GM21515 (cell line): ENCODE results near the gene TGFB3.

Experiments
- ATAC-seq: cut with Tn5 transposase; IDR thresholded peaks from one replicate; pipeline ENCODE4 v1.9.1; 2021; ENCODE audit not compliant: unreplicated experiment

TGFB3 gene

DNA sequence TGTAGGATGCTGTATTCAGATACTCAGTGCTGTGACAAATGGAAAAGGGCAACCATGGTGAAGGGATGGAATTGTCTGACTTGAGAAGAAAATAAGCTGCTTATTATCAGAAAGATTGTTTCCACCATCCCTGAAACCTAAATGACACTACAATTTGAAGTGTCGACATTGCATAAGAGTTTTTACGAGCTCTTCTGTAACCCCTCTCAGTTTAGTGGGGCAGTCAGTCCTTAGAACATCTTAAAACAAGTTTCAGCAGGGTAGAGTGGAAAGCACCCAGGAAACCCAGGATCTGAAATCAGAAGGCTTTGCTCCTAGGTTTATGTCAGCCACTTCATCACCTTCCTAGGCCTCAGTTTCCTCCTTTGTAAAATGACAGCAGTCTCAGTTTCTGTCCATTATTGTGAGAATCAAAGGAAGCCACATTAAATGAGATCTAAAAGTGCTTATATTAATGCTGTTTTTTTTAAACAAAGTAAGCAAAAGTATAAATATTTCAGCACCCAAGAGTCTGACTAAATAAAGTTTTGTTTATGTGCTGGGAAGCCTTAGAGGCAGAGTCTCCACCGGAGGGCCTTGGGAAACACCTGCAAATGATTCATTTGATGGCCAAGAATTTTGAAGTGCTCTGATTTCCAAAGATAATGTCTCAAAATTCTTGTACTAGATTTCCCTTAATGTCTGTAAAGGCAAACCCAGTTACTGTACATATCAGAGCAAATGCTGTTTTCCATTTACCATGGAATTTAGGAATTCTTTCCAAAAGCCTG is 5.6 kb upstream of the TGFB3 start:
- no peak for ATAC-seq

DNA sequence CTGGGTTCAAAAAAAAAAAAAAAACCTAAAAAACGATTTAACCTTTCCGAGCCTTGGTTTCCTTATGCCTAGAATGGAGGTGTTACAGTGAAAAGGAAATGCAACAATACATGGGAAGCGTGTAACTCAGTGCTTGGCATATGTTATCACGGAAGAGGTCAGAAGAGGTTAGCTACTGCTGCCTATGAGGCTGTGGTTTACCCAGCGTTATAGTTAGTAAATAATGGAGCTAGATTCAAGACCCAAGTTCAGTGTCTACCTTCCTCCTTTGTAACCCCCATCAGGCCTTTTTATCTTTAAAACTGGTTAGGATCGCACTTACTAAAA is 4.6 kb upstream of the TGFB3 start:
- no peak for ATAC-seq

GRCh38 chr14:75985618-75986438 is 4.0 kb upstream of the TGFB3 start, which contains the start of gene IFT43:
Gene IFT43 (plus strand): TSS chr14:75985763. CDS start chr14:75985787, 24 bp downstream.
- peak; percentile 70 for ATAC-seq

DNA sequence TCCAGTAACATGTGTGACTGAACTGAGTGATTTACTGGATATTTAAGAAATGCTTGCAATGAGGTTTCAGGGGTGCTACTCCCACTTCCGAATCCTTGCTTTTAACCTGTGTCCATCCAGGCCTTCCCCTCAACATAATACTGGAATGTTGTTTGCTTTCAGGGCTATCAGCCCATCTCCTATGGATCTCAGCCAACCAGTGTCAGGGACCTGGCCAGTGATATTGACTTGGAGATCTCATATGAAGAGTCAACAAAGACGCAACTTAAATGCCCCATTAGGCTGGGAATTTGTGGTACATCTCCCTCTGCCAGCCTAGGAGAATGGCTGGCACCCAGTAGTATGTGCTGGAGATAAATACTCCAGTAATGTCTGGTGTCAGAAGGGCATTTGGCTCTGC is 2.9 kb upstream of the TGFB3 start:
- ATAC-seq = no peak

- ATAC-seq = no peak
These were observed 1.2 kb upstream of the TGFB3 start for GRCh38 chr14:75983019-75983358.

GRCh38 chr14:75982266-75983018 is 647 bp upstream of the TGFB3 start:
- ATAC-seq = peak; percentile 56

- ATAC-seq = no peak
These were observed 939 bp downstream of the TGFB3 start for GRCh38 chr14:75980856-75981255.

GRCh38 chr14:75979648-75980565 is 1.9 kb downstream of the TGFB3 start:
- no peak for ATAC-seq

GRCh38 chr14:75979071-75979571 is 2.7 kb downstream of the TGFB3 start:
- ATAC-seq = no peak

GRCh38 chr14:75978249-75978731 is 3.5 kb downstream of the TGFB3 start:
- ATAC-seq = no peak

DNA sequence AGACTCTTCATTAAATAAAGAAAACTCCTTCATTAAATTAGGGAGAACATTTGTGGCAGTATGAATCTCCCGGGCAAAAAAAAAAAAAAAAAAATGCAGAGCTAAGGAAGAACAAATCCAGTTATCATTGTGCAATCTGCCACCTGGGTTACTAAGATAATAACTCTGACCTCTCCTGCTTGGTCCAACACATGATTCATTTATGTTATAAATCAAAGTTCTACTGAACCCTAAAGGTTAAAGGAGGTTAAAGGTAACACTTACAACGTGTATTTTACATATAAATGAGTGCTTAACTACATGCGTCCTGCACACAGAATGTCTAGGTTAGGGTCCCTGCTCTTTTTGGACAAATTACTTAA is 4.2 kb downstream of the TGFB3 start:
- no peak for ATAC-seq

GRCh38 chr14:75976826-75977581 is 4.8 kb downstream of the TGFB3 start:
- ATAC-seq = no peak

- ATAC-seq = no peak
These were observed 8.9 kb downstream of the TGFB3 start for GRCh38 chr14:75972801-75973421.

DNA sequence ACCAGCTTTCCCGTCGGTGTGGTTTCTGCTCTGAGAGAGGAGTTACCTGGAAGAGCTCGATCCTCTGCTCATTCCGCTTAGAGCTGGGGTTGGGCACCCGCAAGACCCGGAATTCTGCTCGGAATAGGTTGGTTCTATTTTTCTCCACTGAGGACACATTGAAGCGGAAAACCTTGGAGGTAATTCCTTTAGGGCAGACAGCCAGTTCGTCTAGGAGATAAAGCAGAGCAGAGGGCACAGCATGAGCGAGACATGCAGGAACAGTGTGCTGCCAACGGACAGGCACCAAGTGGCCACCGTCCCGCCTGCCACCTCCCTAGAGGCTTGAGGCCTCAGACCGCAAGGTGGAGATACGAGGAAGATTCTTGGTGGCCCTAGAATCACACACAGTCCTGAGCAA is 10.3 kb downstream of the TGFB3 start:
- no peak for ATAC-seq

DNA sequence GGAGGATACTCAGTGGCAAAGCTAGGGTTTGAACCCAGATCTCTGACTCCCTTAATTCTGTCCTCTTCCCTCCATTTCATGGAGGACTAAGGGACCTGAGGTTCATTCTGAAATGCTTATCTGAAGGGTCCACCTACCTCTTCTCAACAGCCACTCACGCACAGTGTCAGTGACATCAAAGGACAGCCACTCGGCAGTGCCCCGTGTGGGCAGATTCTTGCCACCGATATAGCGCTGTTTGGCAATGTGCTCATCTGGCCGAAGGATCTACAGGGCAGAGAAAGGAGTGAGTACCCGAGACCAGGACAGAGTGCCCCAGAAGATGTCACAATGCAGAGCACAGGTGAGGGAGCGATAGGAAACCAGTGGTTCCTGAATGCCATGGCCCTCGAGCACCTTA is 10.8 kb downstream of the TGFB3 start:
- ATAC-seq = no peak

DNA sequence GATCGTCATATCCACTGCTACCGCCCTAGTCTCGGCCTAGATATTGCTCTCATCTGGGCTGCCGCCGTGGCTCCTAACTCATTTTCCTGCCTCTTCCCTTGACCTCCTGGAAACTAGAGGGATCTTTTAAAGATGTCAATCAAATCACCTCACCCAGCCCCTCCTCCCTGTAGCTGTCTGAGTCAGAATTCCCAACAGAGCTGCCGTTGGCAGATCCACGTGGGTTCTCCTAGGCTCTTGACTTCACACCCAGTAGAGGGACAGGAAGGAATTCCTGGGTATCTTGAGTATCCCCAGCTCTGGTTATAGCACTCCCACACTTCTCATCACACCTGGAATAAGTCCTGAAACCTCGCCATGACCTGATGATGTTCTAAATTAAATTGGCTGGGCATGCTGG is 11.9 kb downstream of the TGFB3 start:
- ATAC-seq = no peak

GRCh38 chr14:75969126-75969525 is 12.7 kb downstream of the TGFB3 start:
- no peak for ATAC-seq

DNA sequence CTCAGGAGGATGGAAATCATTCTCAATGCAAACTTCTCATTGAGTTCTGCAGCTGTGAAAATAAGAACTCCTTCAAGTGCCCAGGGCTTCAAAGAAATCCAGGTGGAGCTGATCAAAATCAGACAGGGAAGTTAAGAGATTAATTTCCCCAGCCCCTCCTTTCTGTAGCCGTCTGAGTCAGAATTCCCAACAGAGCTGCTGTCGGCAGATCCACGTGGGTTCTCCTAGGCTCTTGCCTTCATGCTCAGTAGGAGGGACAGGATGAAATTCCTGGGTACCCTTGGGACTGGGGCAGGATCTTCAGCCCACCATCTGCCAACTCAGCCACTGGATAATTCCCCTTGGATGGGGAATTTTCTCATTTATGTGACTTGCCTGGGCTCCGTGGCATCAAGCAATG is 13.3 kb downstream of the TGFB3 start:
- ATAC-seq = no peak

GRCh38 chr14:75967866-75968265 is 13.9 kb downstream of the TGFB3 start:
- ATAC-seq = no peak
